HG03097 (cell line): ENCODE measurements around the gene ITGB8.
"Not testable (repeated sequence)": the region's sequence is repeated elsewhere in the genome, so short reads cannot be mapped to it uniquely, and the experiment has no call there.

Experiments
- ATAC-seq: cut with Tn5 transposase; IDR thresholded peaks from one replicate; pipeline ENCODE4 v1.9.1; 2021; ENCODE audit not compliant: unreplicated experiment, low FRiP score

ITGB8 gene

DNA sequence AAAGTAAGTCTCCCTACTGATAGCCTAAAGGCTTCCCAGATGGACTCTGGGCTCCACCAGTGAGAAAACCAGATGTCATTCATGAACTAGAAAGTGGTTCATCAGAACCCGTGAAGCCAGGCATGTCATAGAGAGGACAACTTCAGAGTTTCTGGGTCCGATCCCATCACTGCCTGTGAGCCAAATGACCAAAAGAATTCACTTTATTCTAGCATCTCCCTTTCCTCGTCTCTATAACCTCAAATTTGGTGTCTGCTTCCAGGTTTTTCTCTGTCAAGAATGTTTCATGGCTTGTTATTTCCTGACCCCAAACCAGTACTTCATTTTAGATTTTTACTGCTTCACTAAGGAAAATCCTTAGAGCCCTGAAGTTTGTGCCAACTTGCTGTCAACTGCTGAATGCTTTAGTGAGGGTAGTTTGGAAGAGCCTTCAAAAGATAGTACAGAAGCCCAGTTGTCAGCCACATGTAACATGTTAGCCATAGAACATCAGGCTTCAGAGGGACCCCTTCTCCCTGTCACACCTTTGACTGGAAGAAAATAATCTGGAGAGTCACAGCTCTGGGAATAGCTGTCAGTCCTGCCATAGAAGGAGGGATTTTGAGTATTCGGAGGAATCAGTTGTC, 34.0 kb downstream of the ITGB8 start:
- no peak for ATAC-seq

DNA sequence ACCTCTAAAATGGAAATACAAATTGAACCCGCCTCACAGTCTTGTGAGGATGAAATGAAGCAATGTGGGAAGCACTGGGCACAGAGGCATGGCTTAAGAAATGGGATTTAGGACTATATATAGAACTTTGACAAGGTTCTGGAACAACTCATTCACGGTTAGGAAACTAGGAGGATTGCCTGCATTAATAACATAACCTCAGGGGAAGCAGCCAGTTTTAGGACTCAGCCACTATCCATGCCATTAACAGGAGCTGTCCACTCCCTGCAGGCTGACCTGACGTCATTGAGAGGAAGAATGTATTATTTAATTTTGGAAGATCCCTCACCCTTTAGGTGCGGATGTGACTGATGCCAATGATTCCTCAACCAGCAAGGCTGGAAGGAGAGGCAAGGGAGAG, 34.8 kb downstream of the ITGB8 start:
- no peak for ATAC-seq

DNA sequence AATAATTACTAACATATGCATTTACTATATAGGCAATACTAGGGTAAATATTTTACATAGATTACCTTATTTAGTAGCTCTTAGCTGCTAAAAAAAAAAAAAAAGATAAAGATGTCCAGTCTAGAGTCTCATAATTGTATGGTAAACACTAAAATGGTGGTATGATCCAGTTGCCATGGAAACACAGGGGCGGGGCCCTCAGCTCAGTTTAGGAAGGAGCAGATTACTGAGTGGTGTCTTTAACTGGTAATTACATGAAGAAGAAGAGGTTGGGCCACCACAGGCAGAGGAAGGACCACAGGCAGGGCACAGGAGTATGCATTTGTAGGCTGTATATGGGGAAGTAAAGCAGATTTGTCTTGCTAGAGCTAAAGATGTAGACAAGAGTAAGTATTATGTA, 43.7 kb downstream of the ITGB8 start:
- no peak for ATAC-seq

DNA sequence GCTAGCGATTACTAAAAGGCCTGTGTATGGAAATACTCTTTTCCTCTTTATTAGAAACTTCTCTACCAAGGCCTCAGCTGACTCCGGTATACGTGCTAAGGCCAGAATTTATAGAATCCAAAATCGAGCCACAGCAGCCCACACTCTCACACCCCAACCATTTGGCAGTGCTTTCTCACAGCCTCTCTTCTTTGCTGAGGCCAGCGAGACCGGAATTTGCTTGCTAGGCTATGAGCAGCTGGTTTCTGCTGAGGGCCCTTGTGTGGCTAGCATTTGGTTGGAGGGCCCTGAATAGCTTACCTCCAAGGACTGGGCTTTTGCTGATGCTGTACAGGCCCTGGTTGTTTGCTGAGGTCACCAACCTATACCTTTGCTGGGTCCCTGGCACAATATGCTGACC, 46.1 kb downstream of the ITGB8 start:
- no peak for ATAC-seq

DNA sequence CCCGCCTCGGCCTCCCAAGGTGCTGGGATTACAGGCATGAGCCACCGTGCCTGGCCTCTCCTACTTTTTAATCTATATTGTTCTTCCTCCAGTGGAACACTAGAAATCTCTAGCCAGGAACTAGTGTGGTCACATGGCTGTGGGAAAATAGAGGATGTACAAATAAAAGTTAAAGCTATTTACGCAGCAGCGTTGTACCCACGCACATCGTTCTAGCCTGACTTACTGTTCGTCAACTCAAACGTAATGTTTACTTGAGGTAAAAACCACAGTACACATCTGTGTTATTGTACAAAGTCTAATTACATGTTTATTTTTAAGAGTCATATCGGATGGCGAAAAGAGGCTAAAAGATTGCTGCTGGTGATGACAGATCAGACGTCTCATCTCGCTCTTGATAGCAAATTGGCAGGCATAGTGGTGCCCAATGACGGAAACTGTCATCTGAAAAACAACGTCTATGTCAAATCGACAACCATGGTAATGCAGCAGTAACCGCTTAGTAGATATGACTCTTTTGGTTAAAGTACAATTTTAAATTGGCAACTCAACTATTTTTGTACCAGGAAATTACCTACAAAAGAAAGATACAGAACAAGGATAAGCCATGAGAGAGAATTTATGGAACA, 50.8 kb downstream of the ITGB8 start:
- no peak for ATAC-seq

DNA sequence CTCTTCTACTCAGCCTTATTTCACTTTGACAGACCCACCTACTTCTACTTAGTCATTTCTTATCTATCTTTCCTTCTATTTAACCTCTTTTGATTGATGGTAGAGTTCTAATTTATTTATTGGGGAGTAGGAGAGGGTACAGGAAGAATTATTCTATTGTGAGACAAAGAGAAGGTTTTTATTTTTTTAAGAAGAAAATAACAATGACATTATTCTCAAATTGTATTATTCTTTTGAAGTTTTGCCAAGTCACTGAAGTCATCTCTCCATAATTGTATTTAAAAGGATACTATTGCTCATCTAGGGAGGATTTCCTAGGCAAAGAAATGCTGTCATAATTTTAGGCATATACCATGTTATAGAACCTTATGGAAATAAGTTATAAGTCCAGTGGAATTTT, 52.7 kb downstream of the ITGB8 start:
- no peak for ATAC-seq

DNA sequence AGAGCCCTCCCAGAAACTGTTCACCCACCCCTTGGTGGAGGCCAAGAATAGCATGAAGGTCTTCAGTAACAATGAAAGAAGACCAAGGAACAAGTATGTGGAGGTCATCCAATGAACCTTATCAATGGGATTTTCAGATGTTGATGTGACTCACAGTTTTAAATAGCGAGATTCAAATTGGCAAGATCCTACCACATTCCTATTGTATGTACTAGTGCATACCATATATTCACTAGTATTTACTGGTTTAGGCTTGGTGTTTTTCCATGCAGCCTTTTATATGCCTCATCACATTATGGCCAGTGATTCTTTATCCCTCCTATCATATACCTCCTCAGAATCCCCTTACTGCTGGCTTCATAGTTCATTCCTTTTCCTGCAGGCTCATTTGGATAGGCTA, 54.4 kb downstream of the ITGB8 start:
- ATAC-seq = no peak

DNA sequence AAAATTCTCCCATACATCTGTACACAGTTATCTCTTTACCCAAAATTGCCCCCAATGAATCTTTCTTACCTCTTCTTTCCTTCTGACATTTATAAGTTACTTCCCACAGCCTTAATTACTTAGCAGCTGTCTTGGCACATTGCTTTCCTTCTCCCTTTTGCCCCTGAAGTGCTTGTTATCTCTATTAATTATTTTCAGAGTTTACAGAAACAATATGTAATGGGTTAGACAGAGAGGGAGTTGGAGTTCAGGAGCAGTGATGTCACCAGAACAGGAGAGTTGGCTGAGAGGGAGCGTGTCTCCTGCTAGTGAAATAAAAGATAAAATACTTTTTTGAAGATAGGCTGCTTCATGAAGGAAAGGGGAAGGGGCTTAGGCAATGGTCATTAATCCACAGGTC, 57.4 kb downstream of the ITGB8 start:
- no peak for ATAC-seq

DNA sequence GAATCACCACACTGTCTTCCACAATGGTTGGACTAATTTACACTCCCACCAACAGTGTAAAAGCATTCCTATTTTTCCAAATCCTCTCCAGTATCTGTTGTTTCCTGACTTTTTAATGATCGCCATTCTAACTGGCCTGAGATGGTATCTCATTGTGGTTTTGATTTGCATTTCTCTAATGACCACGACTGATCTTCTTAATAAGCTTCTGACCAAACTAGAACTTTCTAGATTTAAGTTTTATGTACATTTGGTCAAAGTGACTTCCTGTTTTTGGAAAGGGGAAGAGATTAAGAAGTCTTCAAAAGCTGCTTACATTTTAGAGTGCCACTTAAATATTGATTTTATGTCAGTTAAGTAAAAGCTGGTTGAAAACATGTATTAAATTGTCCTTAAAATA, 58.5 kb downstream of the ITGB8 start:
- ATAC-seq = not testable (repeated sequence)

DNA sequence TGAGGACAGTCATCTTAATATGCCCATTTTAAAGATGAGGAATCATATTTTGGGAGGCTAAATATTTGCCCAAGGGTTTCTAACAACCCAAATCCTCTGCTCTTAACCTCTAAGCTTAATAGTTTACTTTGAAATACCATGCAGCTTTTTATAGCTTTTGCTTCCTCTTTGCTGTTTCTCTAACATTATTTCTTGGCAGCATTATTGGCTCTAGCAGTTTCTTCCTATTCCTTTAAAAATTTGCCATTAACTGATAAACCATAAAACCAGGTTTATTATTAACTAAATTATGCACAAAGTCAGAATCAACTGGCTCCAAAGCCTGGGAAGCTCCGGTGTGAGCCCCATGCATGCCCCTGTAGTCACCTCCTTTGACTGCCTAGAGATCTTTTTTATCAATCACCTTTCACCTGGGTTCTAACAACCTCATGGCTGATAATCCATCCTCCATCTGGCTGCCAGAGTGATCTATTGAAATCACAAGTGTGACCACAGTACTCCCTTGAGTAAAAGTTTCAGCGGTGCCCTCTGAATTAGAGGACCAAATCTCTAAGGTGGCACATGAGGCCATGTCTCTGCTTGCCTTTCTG, 62.4 kb downstream of the ITGB8 start:
- ATAC-seq = no peak

DNA sequence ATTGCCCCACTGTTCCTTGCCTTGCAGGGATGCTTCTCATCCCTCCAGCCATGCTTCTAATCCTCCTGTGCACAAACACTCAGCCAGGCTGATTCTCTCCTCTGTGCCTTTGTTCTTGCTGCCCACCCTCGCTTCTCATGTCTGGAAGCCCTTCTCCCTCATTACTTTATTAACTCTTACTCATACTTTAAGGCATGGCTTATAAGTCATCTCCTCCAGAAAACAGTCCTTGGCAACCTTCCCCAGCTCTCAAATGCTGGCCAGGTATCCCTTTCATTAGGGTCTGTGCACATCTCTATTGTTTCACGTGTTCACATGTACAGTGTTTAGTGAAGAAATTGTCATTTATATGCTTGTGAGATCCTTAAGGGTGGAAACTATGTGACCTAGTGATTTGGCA, 62.9 kb downstream of the ITGB8 start:
- no peak for ATAC-seq

DNA sequence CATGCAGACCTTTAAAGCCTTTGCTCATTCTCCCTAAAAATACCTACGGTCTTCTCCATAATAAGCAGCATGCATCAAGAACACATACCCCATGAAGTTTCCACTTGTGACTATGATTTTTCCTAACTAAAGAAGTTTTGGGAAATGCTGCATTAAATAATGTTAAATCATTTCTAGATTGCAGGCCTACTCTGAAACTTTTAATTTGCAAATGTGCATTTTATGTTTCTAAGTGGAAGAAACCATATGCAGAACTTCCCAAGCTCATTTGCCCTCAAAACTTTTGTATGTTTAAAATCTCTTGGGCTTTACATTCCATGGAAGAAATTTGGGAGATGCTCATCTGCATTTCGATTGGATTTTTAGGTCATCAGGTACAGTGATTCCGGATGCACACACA, 63.6 kb downstream of the ITGB8 start:
- no peak for ATAC-seq

DNA sequence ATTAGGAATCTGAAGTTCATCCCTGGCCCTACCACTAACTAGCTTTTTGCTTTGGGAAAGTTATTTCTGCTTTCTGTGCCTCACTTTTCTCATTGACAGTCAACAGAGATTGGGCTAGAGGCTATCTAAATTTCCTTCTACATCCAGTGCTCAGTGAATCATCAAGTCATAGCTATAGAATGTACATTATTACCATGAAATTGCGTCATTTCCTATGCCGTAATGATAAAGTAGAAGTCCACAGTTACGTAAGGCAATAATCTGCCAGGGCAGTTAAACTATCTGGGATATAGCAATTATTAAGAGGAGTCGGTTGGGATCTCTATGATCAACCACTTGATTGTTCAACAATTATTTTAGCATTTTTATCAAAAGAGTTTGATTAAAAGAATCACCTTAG, 64.4 kb downstream of the ITGB8 start:
- no peak for ATAC-seq

DNA sequence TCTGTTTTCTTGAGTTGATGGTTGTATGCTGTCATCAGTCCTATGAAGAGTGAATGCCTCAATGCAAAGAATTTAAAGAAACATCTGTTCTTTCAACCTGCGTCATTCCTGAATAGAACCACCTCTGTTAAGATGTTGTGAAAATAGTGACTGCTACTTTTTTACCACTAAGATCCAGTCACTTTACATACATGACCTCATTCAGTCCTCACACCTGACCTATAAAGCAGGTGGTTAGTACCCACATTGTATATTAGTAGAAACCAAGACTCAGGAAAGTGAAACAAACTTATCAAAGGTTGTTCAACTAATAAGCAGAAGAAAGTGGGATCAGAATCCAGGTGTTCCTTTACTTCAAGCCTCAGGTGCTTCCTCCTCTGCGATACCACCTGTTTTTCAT, 64.8 kb downstream of the ITGB8 start:
- ATAC-seq = peak; percentile 52

DNA sequence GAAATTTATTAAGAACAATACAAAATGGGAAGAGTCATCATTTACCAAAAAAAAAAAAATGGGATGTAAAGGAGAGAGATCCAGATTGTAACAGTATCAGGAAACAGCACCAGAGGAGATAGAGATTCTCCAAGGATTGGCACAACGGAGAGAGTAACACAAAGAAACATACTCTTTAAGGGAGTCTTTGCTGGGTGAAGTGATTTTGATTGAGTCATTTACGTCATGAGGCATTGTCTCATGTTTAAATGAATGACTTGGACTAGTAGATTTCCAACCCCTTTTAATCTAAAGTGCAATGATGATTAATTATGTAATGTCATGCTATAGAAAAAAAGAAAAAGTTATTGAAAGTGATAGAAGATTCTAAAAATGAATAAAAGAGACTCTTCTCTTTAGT, 68.8 kb downstream of the ITGB8 start:
- ATAC-seq = no peak

DNA sequence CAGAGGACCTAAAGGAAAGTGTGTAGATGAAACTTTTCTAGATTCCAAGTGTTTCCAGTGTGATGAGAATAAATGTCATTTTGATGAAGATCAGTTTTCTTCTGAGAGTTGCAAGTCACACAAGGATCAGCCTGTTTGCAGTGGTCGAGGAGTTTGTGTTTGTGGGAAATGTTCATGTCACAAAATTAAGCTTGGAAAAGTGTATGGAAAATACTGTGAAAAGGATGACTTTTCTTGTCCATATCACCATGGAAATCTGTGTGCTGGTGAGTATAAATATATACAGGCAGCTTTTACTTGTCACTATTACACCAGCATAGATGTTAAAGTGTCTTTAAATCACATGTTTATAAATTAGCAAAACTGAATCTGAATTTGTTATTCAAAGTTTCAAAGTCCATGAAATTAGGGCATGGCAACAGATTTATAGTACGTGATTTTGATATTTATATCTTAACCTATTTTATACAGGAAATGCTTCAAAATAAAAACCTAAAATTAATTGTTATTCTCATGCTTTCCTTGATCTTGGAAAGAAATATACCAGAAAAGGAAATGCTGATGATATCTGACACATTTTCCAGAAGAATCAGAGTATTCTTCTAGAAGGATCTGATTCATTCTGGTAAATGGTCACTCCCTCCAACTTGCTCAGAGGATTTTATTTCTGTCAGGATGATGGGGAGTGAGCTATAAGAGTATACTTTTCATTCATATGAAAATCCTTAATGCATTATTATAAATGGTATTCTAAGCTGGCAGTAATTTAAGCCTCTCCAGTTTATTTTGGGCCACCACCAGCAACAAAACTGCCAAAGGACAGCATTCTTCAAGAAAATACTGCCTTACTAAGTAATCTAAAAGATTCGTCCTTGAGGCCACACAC, 71.4 kb downstream of the ITGB8 start:
- no peak for ATAC-seq

DNA sequence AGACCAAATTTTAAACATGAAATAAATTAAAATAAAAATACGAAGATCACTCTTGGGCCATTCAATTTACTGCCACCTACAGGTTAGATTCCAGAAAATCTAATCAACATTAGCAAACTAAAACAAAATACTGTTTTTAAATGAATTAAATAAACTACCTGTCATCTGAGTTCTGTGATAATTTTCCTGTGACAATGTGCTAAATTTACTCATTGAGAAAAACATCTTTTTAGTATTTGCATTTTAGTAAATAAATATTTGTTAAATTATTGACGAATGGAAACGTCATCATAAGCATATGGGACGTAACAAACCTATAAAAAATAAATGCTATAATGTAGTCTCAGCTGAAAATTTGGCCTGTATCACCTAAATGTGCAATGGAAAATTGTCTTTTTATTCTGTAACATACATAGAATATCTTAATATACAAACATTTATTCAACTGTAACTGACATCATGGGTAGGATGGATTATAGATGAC, 72.1 kb downstream of the ITGB8 start:
- ATAC-seq = no peak

DNA sequence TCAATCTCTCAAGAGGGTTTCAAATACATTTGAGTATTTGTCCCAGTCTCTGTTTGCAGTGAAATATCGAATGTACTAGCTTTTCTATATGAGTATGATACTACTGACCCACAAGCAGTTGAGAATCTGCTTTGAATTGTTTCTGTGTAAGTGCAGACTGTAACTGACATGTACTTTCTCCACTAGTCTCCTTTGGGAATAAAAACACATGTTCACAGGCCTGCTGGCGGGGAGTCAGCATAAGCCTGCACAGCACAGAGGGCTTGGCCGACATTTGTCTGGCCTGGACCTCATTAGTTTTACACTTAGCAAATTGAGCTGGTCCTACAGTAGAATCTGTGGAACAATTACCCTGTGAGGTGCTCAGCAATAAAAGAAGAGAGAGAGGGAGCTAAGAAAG, 72.6 kb downstream of the ITGB8 start:
- ATAC-seq = no peak

DNA sequence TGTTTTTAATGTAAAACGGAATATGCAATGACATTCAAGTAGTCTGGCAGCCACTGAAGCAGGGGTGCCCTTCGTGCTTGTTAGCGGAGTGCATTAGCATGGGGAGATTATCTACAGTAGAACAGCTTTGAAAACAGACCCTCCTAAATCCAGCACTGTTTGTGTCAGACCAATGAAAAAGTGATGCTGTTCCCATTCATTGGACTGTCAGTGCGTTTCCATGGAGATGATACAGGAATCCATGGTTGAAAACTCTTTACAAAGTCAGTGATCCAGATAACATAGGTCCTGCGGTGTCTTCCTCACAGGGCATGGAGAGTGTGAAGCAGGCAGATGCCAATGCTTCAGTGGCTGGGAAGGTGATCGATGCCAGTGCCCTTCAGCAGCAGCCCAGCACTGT, 73.6 kb downstream of the ITGB8 start:
- ATAC-seq = no peak

DNA sequence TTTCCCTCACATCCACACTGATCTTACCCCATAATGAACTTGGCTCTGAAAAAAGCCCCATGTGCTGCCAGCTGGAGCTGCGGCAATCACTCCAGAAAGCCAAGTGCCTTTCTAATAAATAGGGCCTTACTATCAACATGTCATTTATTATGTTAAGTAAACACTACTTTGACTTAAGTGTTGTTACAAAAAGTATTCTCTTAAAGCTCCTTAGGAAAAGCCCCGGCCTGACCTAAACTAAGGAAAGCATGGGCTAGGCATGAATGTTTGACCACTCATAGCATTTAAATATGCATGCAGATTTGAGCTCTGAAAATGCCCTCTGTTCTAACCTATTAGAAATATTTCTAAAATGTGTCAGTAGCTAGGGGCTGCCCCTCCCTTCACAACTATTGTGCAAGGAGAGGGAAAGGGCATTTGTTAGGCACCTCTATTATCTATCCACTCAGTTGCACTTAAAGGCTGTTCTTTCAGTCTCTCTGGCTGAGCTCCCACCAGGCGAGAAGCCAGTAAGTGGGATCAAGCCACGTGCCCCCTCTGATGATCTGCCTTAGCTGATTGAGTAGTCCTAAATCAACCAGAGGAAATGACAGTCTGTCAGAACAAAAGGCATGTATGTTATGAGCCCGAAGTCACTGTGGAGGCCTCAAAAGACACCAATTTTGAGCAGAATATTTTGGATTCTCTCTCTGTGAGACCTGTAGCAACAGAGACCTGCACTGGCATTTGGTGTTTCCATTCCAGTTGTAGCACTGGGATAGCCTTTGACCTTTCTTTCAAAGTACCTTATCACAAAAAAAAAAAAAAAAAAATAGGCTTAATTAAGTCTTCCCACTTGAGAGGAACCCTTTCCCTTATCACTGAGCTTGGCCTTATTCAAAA, 77.1 kb downstream of the ITGB8 start:
- ATAC-seq = no peak
